ENCODE data around the gene JAK3. TPM values are rescaled to one million over a fixed set of nuclear protein-coding genes. Genes with fewer than 3 reads are reported as not detected.

JAK3 gene
- total RNA-seq, 1 donor from 2014 or later, result 12.3 TPM

DNA sequence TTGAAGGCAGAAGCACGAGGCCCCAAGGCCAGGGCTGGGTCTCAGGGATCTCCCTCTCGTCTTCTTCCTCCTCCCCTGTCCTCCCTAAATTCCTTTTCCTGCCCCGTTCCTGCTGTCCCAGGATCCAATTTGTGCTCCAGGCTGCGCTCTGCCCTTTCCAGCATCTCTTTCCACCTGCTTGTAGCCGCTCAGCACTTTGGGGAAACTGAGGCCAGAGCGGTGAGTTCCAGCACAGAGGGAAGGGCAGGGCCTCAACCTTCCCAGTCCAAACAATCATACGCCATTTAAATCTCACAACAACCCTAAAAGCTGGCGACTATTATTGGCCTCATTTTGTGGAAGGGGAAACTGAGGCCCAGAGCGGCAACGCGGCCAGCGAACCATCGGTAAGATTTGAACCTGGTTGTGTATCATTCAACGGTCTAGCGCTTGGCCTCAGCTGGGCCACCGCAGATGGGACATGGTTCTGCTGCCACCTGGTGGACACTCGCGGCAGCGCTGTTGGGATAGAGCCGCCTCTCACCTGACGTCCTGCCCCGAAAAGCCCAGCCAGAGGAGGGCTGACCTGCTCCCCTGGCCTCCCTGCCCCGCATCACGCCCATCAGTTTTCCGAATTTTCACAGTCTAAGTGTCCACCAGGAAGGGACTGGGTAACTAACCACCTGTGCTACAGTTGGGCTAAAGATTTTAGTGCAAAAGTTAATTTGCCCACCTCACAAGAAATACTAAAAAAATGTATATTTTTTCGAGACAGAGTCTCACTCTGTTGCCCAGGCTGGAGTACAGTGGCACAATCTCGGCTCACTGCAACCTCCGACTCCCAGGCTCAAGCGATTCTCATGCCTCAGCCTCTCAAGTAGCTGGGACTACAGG, 7.7 kb upstream of the JAK3 start:
- DNase-seq (ENCODE audit: low spot score in 2 of 2, unreplicated experiment in 2 of 2), result peak; percentile 76 to 96
- no peaks in the 10 kb centered on the region for H3K9me3 Mint-ChIP-seq
- no peaks in the 10 kb centered on the region for H3K36me3 Mint-ChIP-seq
- H3K27ac Mint-ChIP-seq, result no peak overlapping the region
- peaks cover 4% of the 10 kb centered on the region for H3K27me3 Mint-ChIP-seq (ENCODE audit: low read depth)
- H3K4me3 Mint-ChIP-seq, result no peak overlapping the region
- H3K4me1 Mint-ChIP-seq, result peaks cover 11% of the 10 kb centered on the region
- TF ChIP-seq, protein P1, sequence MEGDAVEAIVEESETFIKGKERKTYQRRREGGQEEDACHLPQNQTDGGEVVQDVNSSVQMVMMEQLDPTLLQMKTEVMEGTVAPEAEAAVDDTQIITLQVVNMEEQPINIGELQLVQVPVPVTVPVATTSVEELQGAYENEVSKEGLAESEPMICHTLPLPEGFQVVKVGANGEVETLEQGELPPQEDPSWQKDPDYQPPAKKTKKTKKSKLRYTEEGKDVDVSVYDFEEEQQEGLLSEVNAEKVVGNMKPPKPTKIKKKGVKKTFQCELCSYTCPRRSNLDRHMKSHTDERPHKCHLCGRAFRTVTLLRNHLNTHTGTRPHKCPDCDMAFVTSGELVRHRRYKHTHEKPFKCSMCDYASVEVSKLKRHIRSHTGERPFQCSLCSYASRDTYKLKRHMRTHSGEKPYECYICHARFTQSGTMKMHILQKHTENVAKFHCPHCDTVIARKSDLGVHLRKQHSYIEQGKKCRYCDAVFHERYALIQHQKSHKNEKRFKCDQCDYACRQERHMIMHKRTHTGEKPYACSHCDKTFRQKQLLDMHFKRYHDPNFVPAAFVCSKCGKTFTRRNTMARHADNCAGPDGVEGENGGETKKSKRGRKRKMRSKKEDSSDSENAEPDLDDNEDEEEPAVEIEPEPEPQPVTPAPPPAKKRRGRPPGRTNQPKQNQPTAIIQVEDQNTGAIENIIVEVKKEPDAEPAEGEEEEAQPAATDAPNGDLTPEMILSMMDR (IDR thresholded peaks at IDR 0.05; ENCODE audit: unreplicated experiment), result peak; percentile 98

DNA sequence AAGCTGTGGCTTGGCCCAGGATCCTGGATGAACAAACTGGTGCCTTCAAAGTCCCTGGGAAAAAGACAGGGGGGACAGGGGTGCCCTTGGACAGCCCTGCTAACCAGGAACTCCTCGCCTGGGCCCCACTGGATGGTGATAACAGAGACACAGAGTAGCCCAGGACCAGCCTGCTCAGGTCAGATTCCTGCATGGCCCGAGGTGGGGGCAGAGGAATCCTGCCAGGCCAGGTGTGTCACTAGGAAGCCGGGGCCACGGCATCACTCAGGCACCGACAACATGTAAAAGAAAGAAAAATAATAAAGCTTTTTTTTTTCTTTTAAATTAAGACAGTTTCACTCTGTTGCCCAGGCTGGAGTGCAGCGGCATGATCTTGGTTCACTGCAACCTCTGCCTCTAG, 6.3 kb upstream of the JAK3 start:
- peaks cover 4% of the 10 kb centered on the region for H3K27me3 Mint-ChIP-seq (ENCODE audit: low read depth)
- H3K4me1 Mint-ChIP-seq, result peaks cover 2% of the 10 kb centered on the region
- no peak overlapping the region for H3K4me3 Mint-ChIP-seq
- no peak overlapping the region for H3K27ac Mint-ChIP-seq
- TF ChIP-seq, protein P1 (IDR thresholded peaks at IDR 0.05; ENCODE audit: unreplicated experiment), result no peak
- DNase-seq (ENCODE audit: low spot score in 2 of 2, unreplicated experiment in 2 of 2), result no peak
- H3K36me3 Mint-ChIP-seq, result no peaks in the 10 kb centered on the region
- no peaks in the 10 kb centered on the region for H3K9me3 Mint-ChIP-seq

GRCh38 chr19:17848595-17849292, 962 bp upstream of the JAK3 start:
- H3K27ac Mint-ChIP-seq, result peak overlapping the region; percentile 34
- TF ChIP-seq, protein P1 (IDR thresholded peaks at IDR 0.05; ENCODE audit: unreplicated experiment), result no peak
- H3K9me3 Mint-ChIP-seq, result no peaks in the 10 kb centered on the region
- no peaks in the 10 kb centered on the region for H3K4me1 Mint-ChIP-seq
- peaks cover 8% of the 10 kb centered on the region for H3K27me3 Mint-ChIP-seq (ENCODE audit: low read depth)
- no peak overlapping the region for H3K4me3 Mint-ChIP-seq
- DNase-seq (ENCODE audit: low spot score in 2 of 2, unreplicated experiment in 2 of 2), result no peak
- H3K36me3 Mint-ChIP-seq, result no peaks in the 10 kb centered on the region

DNA sequence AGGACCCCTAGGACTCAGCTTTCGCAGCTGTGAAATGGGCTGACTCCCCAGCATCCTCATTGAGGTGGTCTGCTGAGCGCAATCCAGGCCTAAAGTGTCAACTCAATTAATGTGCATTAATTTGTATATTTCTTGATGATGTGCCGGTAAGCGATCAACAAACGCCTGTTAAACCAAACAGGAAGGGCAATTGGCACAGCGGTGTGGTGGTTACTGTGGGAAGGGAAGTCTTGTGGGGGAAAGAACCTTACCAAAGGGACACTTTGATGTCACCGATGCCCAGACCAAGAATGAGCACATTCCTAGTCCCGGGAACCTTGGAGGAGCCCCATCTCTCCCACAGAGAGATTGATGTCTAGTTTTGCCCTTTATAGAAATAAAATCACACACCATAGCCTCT, 1.6 kb downstream of the JAK3 start:
- DNase-seq (ENCODE audit: low spot score in 2 of 2, unreplicated experiment in 2 of 2), result no peak
- Mint-ChIP-seq H3K27me3 (ENCODE audit: low read depth) (peaks cover 26% of the 10 kb centered on the region), H3K9me3 (no peaks in the 10 kb centered on the region), H3K4me3 (no peak overlapping the region), H3K4me1 (no peaks in the 10 kb centered on the region), H3K27ac (no peak overlapping the region), H3K36me3 (no peaks in the 10 kb centered on the region)
- TF ChIP-seq, protein P1 (IDR thresholded peaks at IDR 0.05; ENCODE audit: unreplicated experiment), result no peak

DNA sequence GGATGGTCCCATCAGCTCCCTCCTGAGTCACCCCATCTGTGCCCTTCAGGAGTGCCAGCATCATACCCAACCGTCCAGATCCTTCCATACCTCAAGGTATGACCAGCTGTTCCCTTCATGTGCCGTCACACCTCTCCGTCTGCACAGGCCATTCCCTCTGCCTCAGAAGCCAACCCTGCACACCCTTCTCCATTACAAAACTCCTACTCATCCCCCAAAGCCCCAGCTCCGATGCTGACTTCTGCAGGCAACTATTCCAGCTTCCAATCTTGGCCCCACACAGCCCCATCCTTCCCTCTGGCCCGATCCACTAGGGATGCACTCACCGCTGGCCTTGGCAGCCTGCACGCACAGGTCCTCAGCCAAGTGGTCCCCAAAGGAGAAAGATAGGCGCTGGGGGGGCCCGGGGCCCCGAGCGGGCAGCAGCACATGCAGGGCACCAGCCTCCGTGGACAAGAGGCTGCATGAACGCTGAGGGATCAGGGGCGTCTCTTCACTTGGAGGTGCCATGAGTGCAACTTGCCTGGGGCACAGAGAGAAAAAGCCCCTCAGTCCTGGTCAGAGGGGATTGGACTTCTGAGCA, 3.8 kb downstream of the JAK3 start:
- Mint-ChIP-seq H3K27ac (no peak overlapping the region), H3K27me3 (ENCODE audit: low read depth) (peaks cover 44% of the 10 kb centered on the region), H3K4me3 (no peak overlapping the region), H3K36me3 (no peaks in the 10 kb centered on the region), H3K4me1 (peaks cover 3% of the 10 kb centered on the region), H3K9me3 (no peaks in the 10 kb centered on the region)
- no peak for DNase-seq (ENCODE audit: low spot score in 2 of 2, unreplicated experiment in 2 of 2)
- TF ChIP-seq, protein P1 (IDR thresholded peaks at IDR 0.05; ENCODE audit: unreplicated experiment), result no peak
